Naive thymus-derived CD4-positive, alpha-beta T cell (primary cell): Measurements from ENCODE around the gene PTGDR2. TPM values are rescaled to one million over a fixed set of nuclear protein-coding genes. Genes with fewer than 3 reads are reported as not detected.

ENCODE experiments used
- ATAC-seq: fragments of 150-1000 bp; cut with Tn5 transposase; 2 replicates; pipeline ENCODE4 v1.10.0; 2021; ENCODE audit warnings: mild to moderate bottlenecking, moderate library complexity
- CTCF ChIA-PET: fragments of 350-600 bp; sonication (Branson Sonifier 250); formaldehyde crosslinking; loops from one replicate; lab custom pipeline; 2021; ENCODE audit warnings: antibody characterized with exemption; lab: Charles Lee
- POLR2A ChIA-PET: fragments of 350-600 bp; sonication (Branson Sonifier 250); formaldehyde crosslinking; loops from one replicate; lab custom pipeline; 2021; ENCODE audit warnings: antibody characterized with exemption, inconsistent platforms; lab: Charles Lee
- DNase-seq, 9 donors: peaks; one replicate each; pipeline versions ENCODE4 v3.0.0 to v3.0.0-alpha.2; 2020 to 2022; ENCODE audit warnings: mixed read lengths in 1 of 9
- H3K27ac ChIP-seq: one replicate; pipeline ENCODE4 v1.7.0; 2013; ENCODE audit warnings: mild to moderate bottlenecking, low read depth, low read length, moderate library complexity
- H3K27me3 ChIP-seq, 2 donors: one replicate each; pipeline ENCODE4 v1.7.0; 2013; ENCODE audit warnings: low read length in 2 of 2, mild to moderate bottlenecking in 2 of 2, moderate library complexity in 2 of 2; ENCODE audit not compliant: control insufficient read depth in 2 of 2, insufficient read depth in 2 of 2
- H3K36me3 ChIP-seq, 3 experiments: 1 replicate in 2 of 3; 2 replicates in 1 of 3; pipeline ENCODE4 v1.7.0; 2013; ENCODE audit warnings: low read length in 3 of 3, mild to moderate bottlenecking in 3 of 3, moderate library complexity in 1 of 3; ENCODE audit not compliant: insufficient read depth in 3 of 3, control insufficient read depth in 2 of 3
- H3K4me1 ChIP-seq, 2 donors: one replicate each; pipeline ENCODE4 v1.7.0; 2013; ENCODE audit warnings: low read length in 2 of 2, mild to moderate bottlenecking in 2 of 2, moderate library complexity in 1 of 2; ENCODE audit not compliant: control insufficient read depth in 2 of 2, insufficient read depth in 2 of 2
- H3K4me3 ChIP-seq: 2 replicates; pipeline ENCODE4 v1.7.0; 2013; ENCODE audit warnings: mild to moderate bottlenecking, low read length
- H3K9me3 ChIP-seq, 3 experiments: 1 replicate in 2 of 3; 2 replicates in 1 of 3; pipeline ENCODE4 v1.7.0; 2013; ENCODE audit warnings: low read length in 3 of 3; ENCODE audit not compliant: control insufficient read depth in 2 of 3
- H3K27ac Mint-ChIP-seq, 9 donors: one replicate each; pipeline ENCODE4 v1.8.0; 2020 to 2022; ENCODE audit warnings: mixed read lengths in 9 of 9, mild to moderate bottlenecking in 8 of 9, moderate library complexity in 5 of 9, inconsistent platforms in 2 of 9
- H3K27me3 Mint-ChIP-seq, 5 donors: one replicate each; pipeline ENCODE4 v1.8.0; 2021 to 2022; ENCODE audit warnings: mixed read lengths in 5 of 5, mild to moderate bottlenecking in 1 of 5
- H3K36me3 Mint-ChIP-seq, 5 donors: one replicate each; pipeline ENCODE4 v1.8.0; 2020 to 2022; ENCODE audit warnings: mixed read lengths in 5 of 5, mild to moderate bottlenecking in 3 of 5, inconsistent platforms in 1 of 5
- H3K4me1 Mint-ChIP-seq, 7 donors: one replicate each; pipeline ENCODE4 v1.8.0; 2020 to 2022; ENCODE audit warnings: mixed read lengths in 7 of 7, mild to moderate bottlenecking in 3 of 7, inconsistent platforms in 1 of 7
- H3K4me3 Mint-ChIP-seq, 10 donors: one replicate each; pipeline ENCODE4 v1.8.0; 2020 to 2022; ENCODE audit warnings: mild to moderate bottlenecking in 10 of 10, mixed read lengths in 10 of 10, moderate library complexity in 6 of 10, inconsistent platforms in 2 of 10
- H3K9me3 Mint-ChIP-seq, 11 donors: one replicate each; pipeline ENCODE4 v1.8.0; 2020 to 2022; ENCODE audit warnings: mixed read lengths in 11 of 11, mild to moderate bottlenecking in 4 of 11, inconsistent platforms in 1 of 11, moderate library complexity in 1 of 11
- intact Hi-C, 2 donors: fragments of 100-400 bp; cut with micrococcal nuclease; formaldehyde crosslinking; loops; one replicate each; pipeline ENCODE4 v1.15.1; 2023
- polyA plus RNA-seq, 2 donors: library from polyadenylated mRNA; unstranded; fragments of 300-500 nt; fragmentation: Illumina TruSeq; gene quantifications; one replicate each; pipeline ENCODE4 v1.2.3, GENCODE V29; 2021
- total RNA-seq, 6 experiments: library from RNA in 5 of 6; stranded (reverse) in 5 of 6; gene quantifications; 1 replicate in 5 of 6; 2 replicates in 1 of 6; pipeline ENCODE4 v1.2.3 and lab custom pipeline; 2021 to 2026

PTGDR2 gene
- total and polyA plus RNA-seq, 7 experiments from 2014 or later, result 0.08 to 4.5 (median 0.65) TPM; not detected in 2

- no peaks in the 10 kb centered on the region for H3K9me3 ChIP-seq
- DNase-seq (peak in 7 of 9 donors; percentile 11 to 56 (median 37)), ATAC-seq (peak; percentile 95)
- intact Hi-C loops, result loop anchor here (1.0 to 5.0 kb wide), 4 partner anchors 16 to 288 kb away; partner anchors contain the start of gene TMEM109 (in 1 of the 2)
- H3K9me3 Mint-ChIP-seq, result no peaks in the 10 kb centered on the region
- peaks cover 14 to 74% (median 41%) of the 10 kb centered on the region in 5 donors for H3K36me3 Mint-ChIP-seq
- peaks cover 10 to 25% (median 20%) of the 10 kb centered on the region in 7 donors for H3K4me1 Mint-ChIP-seq
- ChIA-PET POLR2A (interaction anchor here (0.5 to 2.4 kb wide), 4 partner anchors 14 to 250 kb away, joined by 3 to 7 read pairs (median 5); partner anchors contain the start of gene TMEM109), CTCF (interaction anchor here (0.7 to 2.5 kb wide), 8 partner anchors 9 to 160 kb away, joined by 3 to 15 read pairs (median 6); partner anchors contain the start of genes PTGDR2 and TMEM109)
- H3K27ac ChIP-seq, result no peak overlapping the region
- peaks cover 53 to 92% (median 62%) of the 10 kb centered on the region in 3 experiments for H3K36me3 ChIP-seq
- H3K4me1 ChIP-seq, result peaks cover 0 to 3% of the 10 kb centered on the region in 2 donors
- H3K4me3 ChIP-seq, result no peak overlapping the region
- H3K27ac Mint-ChIP-seq, result peak overlapping the region in 3 of 9 donors; percentile 16 to 51 (median 38)
- H3K27me3 Mint-ChIP-seq, result no peaks in the 10 kb centered on the region
- no peak overlapping the region for H3K4me3 Mint-ChIP-seq
- H3K27me3 ChIP-seq, result no peaks in the 10 kb centered on the region
Observed at GRCh38 chr11:60899046-60899936, 43.5 kb upstream of the PTGDR2 start.

GRCh38 chr11:60897496-60897895 is 41.7 kb upstream of the PTGDR2 start:
- Histone ChIP-seq H3K4me3 (no peak overlapping the region), H3K27ac (no peak overlapping the region), H3K27me3 (no peaks in the 10 kb centered on the region), H3K9me3 (no peaks in the 10 kb centered on the region), H3K36me3 (peaks cover 44 to 89% (median 62%) of the 10 kb centered on the region in 3 experiments), H3K4me1 (peaks cover 0 to 3% of the 10 kb centered on the region in 2 donors)
- ChIA-PET CTCF (interaction anchor here (0.7 kb wide), 1 partner anchor 11 kb away, joined by 3 read pairs; no protein-coding TSS in a partner anchor), POLR2A (interaction anchor here (3.0 kb wide), 1 partner anchor 7 kb away, joined by 15 read pairs; no protein-coding TSS in a partner anchor)
- peak overlapping the region in 1 of 9 donors; percentile 2 for H3K27ac Mint-ChIP-seq
- ATAC-seq, result no peak
- no peaks in the 10 kb centered on the region for H3K27me3 Mint-ChIP-seq
- peaks cover 3 to 11% (median 9%) of the 10 kb centered on the region in 7 donors for H3K4me1 Mint-ChIP-seq
- DNase-seq, result no peak
- H3K36me3 Mint-ChIP-seq, result peaks cover 14 to 70% (median 39%) of the 10 kb centered on the region in 5 donors
- H3K4me3 Mint-ChIP-seq, result no peak overlapping the region
- H3K9me3 Mint-ChIP-seq, result no peaks in the 10 kb centered on the region
- intact Hi-C loops, result loop anchor here in 1 of 2 donors (5.0 kb wide), 1 partner anchor 120 kb away; no protein-coding TSS in a partner anchor

- intact Hi-C loops, result loop anchor here in 1 of 2 donors (5.0 kb wide), 1 partner anchor 118 kb away; no protein-coding TSS in a partner anchor
- ATAC-seq, result no peak
Observed at GRCh38 chr11:60895687-60896086, 39.9 kb upstream of the PTGDR2 start.

GRCh38 chr11:60891103-60891741 is 35.5 kb upstream of the PTGDR2 start:
- no peak overlapping the region for H3K4me3 ChIP-seq
- H3K36me3 ChIP-seq, result peaks cover 10 to 69% (median 22%) of the 10 kb centered on the region in 3 experiments
- intact Hi-C loops, result no loop called here
- POLR2A ChIA-PET, result interaction anchor here (1.7 kb wide), 1 partner anchor 13 kb away, joined by 8 read pairs; no protein-coding TSS in a partner anchor
- ATAC-seq (no peak), DNase-seq (no peak)
- no peak overlapping the region for H3K27ac ChIP-seq
- Mint-ChIP-seq H3K27me3 (no peaks in the 10 kb centered on the region), H3K4me1 (peaks cover 0 to 10% (median 4%) of the 10 kb centered on the region in 7 donors), H3K9me3 (no peaks in the 10 kb centered on the region), H3K27ac (no peak overlapping the region), H3K4me3 (no peak overlapping the region), H3K36me3 (peaks cover 12 to 49% (median 25%) of the 10 kb centered on the region in 5 donors)
- CTCF ChIA-PET, result interaction anchor here (2.0 kb wide), 1 partner anchor 8 kb away, joined by 13 read pairs; no protein-coding TSS in a partner anchor
- no peaks in the 10 kb centered on the region for H3K9me3 ChIP-seq
- H3K4me1 ChIP-seq, result no peaks in the 10 kb centered on the region
- no peaks in the 10 kb centered on the region for H3K27me3 ChIP-seq

More at GRCh38 chr11:60895687-60896086, 39.9 kb upstream of the PTGDR2 start:
- no peaks in the 10 kb centered on the region for H3K27me3 ChIP-seq
- H3K27ac ChIP-seq, result no peak overlapping the region
- H3K4me1 ChIP-seq, result peaks cover 0 to 3% of the 10 kb centered on the region in 2 donors
- H3K4me3 ChIP-seq, result no peak overlapping the region
- peaks cover 14 to 60% (median 37%) of the 10 kb centered on the region in 5 donors for H3K36me3 Mint-ChIP-seq
- no peaks in the 10 kb centered on the region for H3K9me3 ChIP-seq
- CTCF ChIA-PET, result interaction anchor here (1.2 kb wide), 1 partner anchor 9 kb away, joined by 5 read pairs; no protein-coding TSS in a partner anchor
- no peak for DNase-seq
- H3K36me3 ChIP-seq, result peaks cover 39 to 88% (median 51%) of the 10 kb centered on the region in 3 experiments
- H3K4me1 Mint-ChIP-seq, result peaks cover 0 to 10% (median 7%) of the 10 kb centered on the region in 7 donors
- peak overlapping the region in 3 of 9 donors; percentile 21 to 58 (median 48) for H3K27ac Mint-ChIP-seq
- POLR2A ChIA-PET, result interaction anchor here (1.1 to 3.0 kb wide), 2 partner anchors 9 to 18 kb away, joined by 3 to 15 read pairs; partner anchors contain the start of gene TMEM109
- no peaks in the 10 kb centered on the region for H3K9me3 Mint-ChIP-seq
- no peak overlapping the region for H3K4me3 Mint-ChIP-seq
- H3K27me3 Mint-ChIP-seq, result no peaks in the 10 kb centered on the region

- DNase-seq (no peak), ATAC-seq (no peak)
- Mint-ChIP-seq H3K4me1 (peaks cover 0 to 9% (median 4%) of the 10 kb centered on the region in 7 donors), H3K36me3 (peaks cover 11 to 46% (median 22%) of the 10 kb centered on the region in 5 donors), H3K27me3 (no peaks in the 10 kb centered on the region), H3K4me3 (no peak overlapping the region), H3K27ac (peak overlapping the region in 1 of 9 donors; percentile 12), H3K9me3 (no peaks in the 10 kb centered on the region)
- no peak overlapping the region for H3K4me3 ChIP-seq
- H3K27ac ChIP-seq, result no peak overlapping the region
- H3K4me1 ChIP-seq, result no peaks in the 10 kb centered on the region
- ChIA-PET CTCF (interaction anchor here (2.0 kb wide), 1 partner anchor 9 kb away, joined by 13 read pairs; no protein-coding TSS in a partner anchor), POLR2A (interaction anchor here (0.6 to 1.7 kb wide), 2 partner anchors 14 to 90 kb away, joined by 3 to 8 read pairs; no protein-coding TSS in a partner anchor)
- no peaks in the 10 kb centered on the region for H3K9me3 ChIP-seq
- H3K36me3 ChIP-seq, result peaks cover 6 to 64% (median 16%) of the 10 kb centered on the region in 3 experiments
- no peaks in the 10 kb centered on the region for H3K27me3 ChIP-seq
- intact Hi-C loops, result no loop called here
Observed at GRCh38 chr11:60890696-60891095, 34.9 kb upstream of the PTGDR2 start.
